OCI-LY7 (cell line): ENCODE measurements around the gene COL18A1. TPM values are rescaled to one million over a fixed set of nuclear protein-coding genes. Genes with fewer than 3 reads are reported as not detected.

Source experiments
- BruUV-seq: library from RNA; stranded (reverse); fragments of 400-500 nt; replicated peaks from 2 replicates; lab custom pipeline; 2021; lab: Mats Ljungman, UMichigan
- CTCF ChIA-PET: fragments of 300-600 bp; sonication (Branson Sonifier 250); formaldehyde crosslinking; loops from one replicate; lab custom pipeline; 2022; ENCODE audit warnings: antibody characterized with exemption; ENCODE audit not compliant: unreplicated experiment; lab: Charles Lee
- POLR2A ChIA-PET: fragments of 300-600 bp; sonication (Branson Sonifier 250); formaldehyde crosslinking; loops from one replicate; lab custom pipeline; 2022; ENCODE audit warnings: antibody characterized with exemption; lab: Charles Lee
- DNase-seq: peaks from one replicate; pipeline ENCODE4 v3.0.0-alpha.2; 2015; ENCODE audit warnings: low spot score
- H2AFZ ChIP-seq: fragments of 200-600 bp; sonication (generic), shearing (Covaris generic); 2 replicates; pipeline ENCODE4 v1.6.1; 2014; ENCODE audit warnings: mild to moderate bottlenecking, antibody characterized with exemption, low read length, moderate library complexity
- H3K27ac ChIP-seq: fragments of 200-600 bp; sonication (generic); 2 replicates; pipeline ENCODE4 v1.5.1; 2014; ENCODE audit warnings: mixed run types, low read depth, mild to moderate bottlenecking, moderate library complexity, low read length, inconsistent platforms; ENCODE audit not compliant: poor library complexity, severe bottlenecking
- H3K36me3 ChIP-seq: fragments of 200-600 bp; sonication (generic); 2 replicates; pipeline ENCODE4 v1.6.1; 2014; ENCODE audit warnings: mild to moderate bottlenecking, antibody characterized with exemption, low read length, moderate library complexity, mixed read lengths; ENCODE audit not compliant: insufficient read depth
- H3K4me1 ChIP-seq: fragments of 200-600 bp; sonication (generic); 2 replicates; pipeline ENCODE4 v1.5.1; 2014; ENCODE audit warnings: mild to moderate bottlenecking, low read length; ENCODE audit not compliant: insufficient read depth, poor library complexity, severe bottlenecking
- H3K4me2 ChIP-seq: fragments of 200-600 bp; sonication (generic); 2 replicates; pipeline ENCODE4 v1.6.1; 2014; ENCODE audit warnings: mild to moderate bottlenecking, low read length
- H3K4me3 ChIP-seq: fragments of 200-600 bp; sonication (generic); 2 replicates; pipeline ENCODE4 v1.5.1; 2014; ENCODE audit warnings: mild to moderate bottlenecking, low read depth, low read length; ENCODE audit not compliant: poor library complexity, severe bottlenecking
- H3K79me2 ChIP-seq: fragments of 200-600 bp; sonication (generic); 2 replicates; pipeline ENCODE4 v1.6.1; 2016; ENCODE audit warnings: low read depth, mild to moderate bottlenecking, low read length, moderate library complexity, mixed read lengths; ENCODE audit not compliant: insufficient read depth
- H3K9me2 ChIP-seq: fragments of 200-600 bp; sonication (generic); 2 replicates; pipeline ENCODE4 v1.6.1; 2016; ENCODE audit warnings: mild to moderate bottlenecking, low read length, mixed read lengths; ENCODE audit not compliant: insufficient read depth
- H3K9me3 ChIP-seq: fragments of 200-600 bp; sonication (generic); 2 replicates; pipeline ENCODE4 v1.6.1; 2014; ENCODE audit warnings: mild to moderate bottlenecking, mixed run types, low read length, mixed read lengths
- H4K20me1 ChIP-seq: fragments of 200-600 bp; sonication (generic); 2 replicates; pipeline ENCODE4 v1.6.1; 2014; ENCODE audit warnings: mild to moderate bottlenecking, antibody characterized with exemption, low read length, moderate library complexity, mixed read lengths; ENCODE audit not compliant: insufficient read depth
- EZH2phosphoT487 ChIP-seq: fragments of 200-600 bp; sonication (generic); IDR thresholded peaks from 2 replicates; pipeline ENCODE4 v1.6.1; 2018; ENCODE audit warnings: low read depth, borderline replicate concordance, mild to moderate bottlenecking, mixed run types, antibody characterized with exemption, low read length, moderate library complexity, mixed read lengths
- intact Hi-C: fragments of 100-400 bp; cut with micrococcal nuclease; formaldehyde crosslinking; loops from one replicate; pipeline ENCODE4 v1.10.0; 2022; ENCODE audit not compliant: unreplicated experiment
- total RNA-seq, 2 experiments: library from RNA; depleted of rRNA in 1 of 2; stranded (reverse); fragments of >200 nt in 1 of 2; shearing (Covaris generic) in 1 of 2; gene quantifications; 2 replicates each; pipeline ENCODE4 v1.2.3, GENCODE V29; 2014 to 2022
- TF ChIP-seq, protein P1 (sequence below): fragments of 200-600 bp; sonication (generic); conservative IDR thresholded peaks from 2 replicates; pipeline ENCODE4 v1.5.1; 2014; ENCODE audit warnings: mild to moderate bottlenecking, antibody characterized with exemption, low read length, moderate library complexity, mixed read lengths

COL18A1 gene
- total RNA-seq, 2 experiments from 2014 or later = 0.23 to 7.4 TPM

DNA sequence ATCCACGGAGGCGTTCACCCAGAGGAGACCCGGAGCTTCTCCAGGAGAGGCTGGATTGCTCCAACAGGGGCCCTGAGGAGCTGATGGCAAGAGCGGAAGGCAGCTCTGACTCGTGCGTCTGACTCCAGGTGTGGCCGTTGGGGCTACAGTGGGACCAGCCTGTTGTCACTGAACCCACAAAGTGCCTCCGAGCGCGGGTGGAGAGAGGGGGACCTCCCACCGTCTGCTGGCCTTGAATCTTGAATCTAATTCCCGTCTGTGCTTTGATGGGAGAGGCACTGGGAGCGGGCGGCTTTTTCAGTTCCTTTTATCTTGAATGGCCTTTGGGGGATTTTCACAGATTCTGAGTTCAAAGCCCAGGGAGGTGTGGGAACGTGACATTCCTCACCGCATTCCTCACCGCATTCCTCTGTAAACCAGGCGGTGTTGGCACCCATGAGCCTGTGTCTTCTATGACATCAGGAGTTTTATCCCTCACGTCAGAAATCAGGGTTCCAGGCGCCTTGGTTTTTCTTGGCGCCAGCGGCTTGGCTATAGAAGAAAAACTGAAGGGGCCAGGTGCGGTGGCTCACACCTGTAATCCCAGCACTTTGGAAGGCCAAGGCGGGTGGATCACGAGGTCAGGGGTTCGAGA is 39.2 kb upstream of the COL18A1 start:
- Histone ChIP-seq H3K4me1 (no peaks in the 10 kb centered on the region), H3K4me3 (no peak overlapping the region), H3K36me3 (no peaks in the 10 kb centered on the region), H3K27ac (no peak overlapping the region), H3K79me2 (no peaks in the 10 kb centered on the region), H2AFZ (no peak overlapping the region), H3K4me2 (no peak overlapping the region), H4K20me1 (no peaks in the 10 kb centered on the region), H3K9me2 (no peaks in the 10 kb centered on the region), H3K9me3 (no peaks in the 10 kb centered on the region)
- TF ChIP-seq, protein P1, sequence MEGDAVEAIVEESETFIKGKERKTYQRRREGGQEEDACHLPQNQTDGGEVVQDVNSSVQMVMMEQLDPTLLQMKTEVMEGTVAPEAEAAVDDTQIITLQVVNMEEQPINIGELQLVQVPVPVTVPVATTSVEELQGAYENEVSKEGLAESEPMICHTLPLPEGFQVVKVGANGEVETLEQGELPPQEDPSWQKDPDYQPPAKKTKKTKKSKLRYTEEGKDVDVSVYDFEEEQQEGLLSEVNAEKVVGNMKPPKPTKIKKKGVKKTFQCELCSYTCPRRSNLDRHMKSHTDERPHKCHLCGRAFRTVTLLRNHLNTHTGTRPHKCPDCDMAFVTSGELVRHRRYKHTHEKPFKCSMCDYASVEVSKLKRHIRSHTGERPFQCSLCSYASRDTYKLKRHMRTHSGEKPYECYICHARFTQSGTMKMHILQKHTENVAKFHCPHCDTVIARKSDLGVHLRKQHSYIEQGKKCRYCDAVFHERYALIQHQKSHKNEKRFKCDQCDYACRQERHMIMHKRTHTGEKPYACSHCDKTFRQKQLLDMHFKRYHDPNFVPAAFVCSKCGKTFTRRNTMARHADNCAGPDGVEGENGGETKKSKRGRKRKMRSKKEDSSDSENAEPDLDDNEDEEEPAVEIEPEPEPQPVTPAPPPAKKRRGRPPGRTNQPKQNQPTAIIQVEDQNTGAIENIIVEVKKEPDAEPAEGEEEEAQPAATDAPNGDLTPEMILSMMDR = no peak
- TF ChIP-seq EZH2phosphoT487 = no peak
- intact Hi-C loops = no loop called here
- DNase-seq = no peak
- BruUV-seq = no TSS peak
- ChIA-PET CTCF (interaction anchor here (0.6 kb wide), 1 partner anchor 9 kb away, joined by 3 read pairs; no protein-coding TSS in a partner anchor), POLR2A (no interaction called here)

- no peaks in the 10 kb centered on the region for H3K9me2 ChIP-seq
- POLR2A ChIA-PET = no interaction called here
- intact Hi-C loops = no loop called here
- H3K79me2 ChIP-seq = no peaks in the 10 kb centered on the region
- no peak overlapping the region for H2AFZ ChIP-seq
- CTCF ChIA-PET = no interaction called here
- no peak for TF ChIP-seq EZH2phosphoT487
- TF ChIP-seq, protein P1 = no peak
- no peak overlapping the region for H3K4me2 ChIP-seq
- H3K4me1 ChIP-seq = no peaks in the 10 kb centered on the region
- DNase-seq = no peak
- H3K27ac ChIP-seq = no peak overlapping the region
- H3K4me3 ChIP-seq = no peak overlapping the region
- H3K36me3 ChIP-seq = no peaks in the 10 kb centered on the region
- H3K9me3 ChIP-seq = no peaks in the 10 kb centered on the region
- no TSS peak for BruUV-seq
- H4K20me1 ChIP-seq = no peaks in the 10 kb centered on the region
These were observed 38.5 kb upstream of the COL18A1 start for GRCh38 chr21:45366476-45366875.

DNA sequence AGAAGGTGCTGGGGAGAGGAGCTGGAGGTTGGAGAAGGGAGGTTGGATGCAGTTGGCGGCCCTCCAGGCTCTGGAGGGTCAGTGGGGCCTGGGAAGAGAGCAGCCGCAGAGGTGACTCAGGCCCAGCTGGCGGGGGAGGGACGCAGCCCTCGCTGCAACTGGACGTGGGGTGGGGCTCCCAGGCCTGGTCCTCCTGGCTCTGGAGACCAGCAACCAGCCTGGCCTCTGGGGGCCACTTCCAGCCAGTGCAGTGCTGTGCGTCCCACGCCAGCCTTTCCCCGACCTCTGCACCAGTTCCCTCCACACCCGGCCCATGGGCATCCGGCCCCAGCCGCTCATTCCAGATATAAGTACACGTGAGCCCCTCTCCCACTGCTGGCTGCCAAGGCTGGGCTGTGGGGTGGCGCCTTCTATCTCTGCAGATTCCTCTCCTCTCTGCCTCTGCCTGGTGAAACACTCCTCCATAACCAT is 38.0 kb upstream of the COL18A1 start:
- Histone ChIP-seq H3K4me3 (no peak overlapping the region), H4K20me1 (no peaks in the 10 kb centered on the region), H3K79me2 (no peaks in the 10 kb centered on the region), H3K9me3 (no peaks in the 10 kb centered on the region), H3K4me2 (no peak overlapping the region), H3K4me1 (no peaks in the 10 kb centered on the region), H3K36me3 (no peaks in the 10 kb centered on the region), H3K27ac (no peak overlapping the region), H3K9me2 (no peaks in the 10 kb centered on the region), H2AFZ (no peak overlapping the region)
- no peak for TF ChIP-seq EZH2phosphoT487
- TF ChIP-seq, protein P1 = no peak
- no peak for DNase-seq
- intact Hi-C loops = no loop called here
- POLR2A ChIA-PET = no interaction called here
- CTCF ChIA-PET = no interaction called here
- no TSS peak for BruUV-seq
